K562 (cell line): ENCODE results near the gene FBLN2. TPM values are rescaled to one million over a fixed set of nuclear protein-coding genes. Genes with fewer than 3 reads are reported as not detected.

Experiments
- BHLHE40 ChIP-seq: IDR thresholded peaks from 2 replicates; pipeline ENCODE4 v1.6.1; 2011; ENCODE audit warnings: low read length, improper control_type of control experiment
- CHCHD3 ChIP-seq: fragments of 250-450 bp; sonication (Bioruptor Pico); IDR thresholded peaks from 2 replicates; pipeline ENCODE4 v2.1.2; 2022; ENCODE audit warnings: mild to moderate bottlenecking
- CXXC5 ChIP-seq: fragments of 250-450 bp; sonication (Bioruptor Pico); IDR thresholded peaks from 2 replicates; pipeline ENCODE4 v1.8.0; 2022; ENCODE audit warnings: inconsistent platforms, mild to moderate bottlenecking, moderate library complexity
- GABPB2 ChIP-seq: fragments of 250-450 bp; sonication (Bioruptor Pico); conservative IDR thresholded peaks from 2 replicates; pipeline ENCODE4 v1.5.1; 2021; ENCODE audit warnings: mild to moderate bottlenecking
- GATAD2A ChIP-seq: fragments of 450-650 bp; IDR thresholded peaks from 2 replicates; pipeline ENCODE4 v1.6.1; 2017
- GTF2A2 ChIP-seq: IDR thresholded peaks from 2 replicates; pipeline ENCODE4 v1.6.1; 2016; ENCODE audit warnings: mild to moderate bottlenecking, missing genetic modification characterization, missing compliant biosample characterization
- HSF4 ChIP-seq: fragments of 250-450 bp; sonication (Bioruptor Pico); IDR thresholded peaks from 2 replicates; pipeline ENCODE4 v2.1.2; 2022; ENCODE audit warnings: mild to moderate bottlenecking, moderate library complexity, borderline replicate concordance
- IFI16 ChIP-seq: fragments of 250-450 bp; sonication (Bioruptor Pico); IDR thresholded peaks from 2 replicates; pipeline ENCODE4 v2.1.2; 2022; ENCODE audit warnings: mild to moderate bottlenecking, inconsistent platforms
- NCOA6 ChIP-seq: fragments of 450-650 bp; IDR thresholded peaks from 2 replicates; pipeline ENCODE4 v1.6.1; 2017; ENCODE audit warnings: mild to moderate bottlenecking
- NFE2 ChIP-seq: IDR thresholded peaks from 2 replicates; pipeline ENCODE4 v1.6.1; 2014; ENCODE audit warnings: antibody characterized with exemption, low read depth
- NONO ChIP-seq, 2 experiments: fragments of 200-400 bp in 1 of 2; fragments of 450-650 bp in 1 of 2; formaldehyde crosslinking in 1 of 2; IDR thresholded peaks; 2 replicates each; pipeline ENCODE4 v1.6.1; 2017; ENCODE audit warnings: low read depth in 2 of 2, mild to moderate bottlenecking in 2 of 2, moderate library complexity in 2 of 2, low read length in 1 of 2
- NRF1 ChIP-seq, 2 experiments: fragments of 450-650 bp; IDR thresholded peaks in 1 of 2; conservative IDR thresholded peaks in 1 of 2; 2 replicates each; pipeline ENCODE4 v1.6.1; 2014; ENCODE audit warnings: mild to moderate bottlenecking in 2 of 2
- PHF21A ChIP-seq: fragments of 450-650 bp; IDR thresholded peaks from 2 replicates; pipeline ENCODE4 v1.6.1; 2017; ENCODE audit warnings: low read depth, borderline replicate concordance
- SP1 ChIP-seq: sonication (generic); formaldehyde crosslinking; IDR thresholded peaks from 2 replicates; pipeline ENCODE4 v1.8.1; 2022; ENCODE audit warnings: mild to moderate bottlenecking, missing genetic modification reagents
- SPI1 ChIP-seq: IDR thresholded peaks from 2 replicates; pipeline ENCODE4 v1.6.1; 2011; ENCODE audit warnings: low read depth, low read length, control low read depth, borderline replicate concordance
- STAT5A ChIP-seq: IDR thresholded peaks from 2 replicates; pipeline ENCODE4 v1.6.1; 2012; ENCODE audit warnings: low read length, inconsistent platforms, borderline replicate concordance
- THRAP3 ChIP-seq: fragments of 450-650 bp; IDR thresholded peaks from 2 replicates; pipeline ENCODE4 v1.6.1; 2016; ENCODE audit warnings: mild to moderate bottlenecking, inconsistent platforms, borderline replicate concordance
- XRCC3 ChIP-seq: fragments of 450-650 bp; IDR thresholded peaks from 2 replicates; pipeline ENCODE4 v1.6.1; 2017; ENCODE audit warnings: mild to moderate bottlenecking, moderate library complexity
- XRCC5 ChIP-seq: fragments of 200-400 bp; formaldehyde crosslinking; IDR thresholded peaks from 2 replicates; pipeline ENCODE4 v1.6.1; 2017; ENCODE audit warnings: low read depth, mild to moderate bottlenecking, low read length
- ZC3H11A ChIP-seq: IDR thresholded peaks from 2 replicates; pipeline ENCODE4 v1.6.1; 2012; ENCODE audit warnings: low read depth, low read length, improper control_type of control experiment
- ZNF165 ChIP-seq: fragments of 250-450 bp; sonication (Bioruptor Pico); IDR thresholded peaks from 2 replicates; pipeline ENCODE4 v1.4.0; 2020; ENCODE audit warnings: borderline replicate concordance
- ZNF586 ChIP-seq: fragments of 450-650 bp; formaldehyde crosslinking; conservative IDR thresholded peaks from 2 replicates; pipeline ENCODE4 v1.4.0; 2020; ENCODE audit warnings: mild to moderate bottlenecking, moderate library complexity
- ZNF778 ChIP-seq: fragments of 450-650 bp; formaldehyde crosslinking; IDR thresholded peaks from 2 replicates; pipeline ENCODE4 v1.4.0; 2020; ENCODE audit warnings: mild to moderate bottlenecking, moderate library complexity
- polyA plus RNA-seq, 8 experiments: library from polyadenylated mRNA; depleted of rRNA in 4 of 8; stranded (reverse) in 5 of 8; unstranded in 3 of 8; fragments of >200 nt; fragmentation: Nextera tagmentation in 2 of 8; fragmentation: Illumina TruSeq in 1 of 8; extraction: Ambion mirVana in 2 of 8; extraction: Trizol in 1 of 8; gene quantifications; 2 replicates each; pipeline versions ENCODE4 v1.2.1 to v1.2.3, GENCODE V29; 2011 to 2014; ENCODE audit warnings: inconsistent platforms in 1 of 8, missing spikeins in 1 of 8
- total RNA-seq, 7 experiments: library from RNA; depleted of rRNA in 6 of 7; stranded (reverse); fragments of >200 nt in 6 of 7; fragmentation: Illumina TruSeq in 2 of 7; extraction: Trizol in 2 of 7; gene quantifications; 2 replicates each; pipeline versions ENCODE4 v1.2.1 to v1.2.3, GENCODE V29; 2011 to 2021; ENCODE audit warnings: low replicate concordance in 1 of 7
- TF ChIP-seq, protein P1 (sequence below), 2 experiments: IDR thresholded peaks; 2 replicates each; pipeline ENCODE4 v1.6.1; 2012; ENCODE audit warnings: improper control_type of control experiment in 2 of 2, low read depth in 2 of 2, low read length in 2 of 2, borderline replicate concordance in 1 of 2
- TF ChIP-seq, protein P2 (sequence below): fragments of 450-650 bp; formaldehyde crosslinking; IDR thresholded peaks from 2 replicates; pipeline ENCODE4 v1.4.0; 2022; ENCODE audit warnings: missing genetic modification characterization

Gene FBLN2
- total and polyA plus RNA-seq, 9 of the 15 experiments (the other 6 are each of a cell fraction or from before 2014, with no cell fraction given) = 0.03 to 0.10 (median 0.04) TPM; not detected in 6

DNA sequence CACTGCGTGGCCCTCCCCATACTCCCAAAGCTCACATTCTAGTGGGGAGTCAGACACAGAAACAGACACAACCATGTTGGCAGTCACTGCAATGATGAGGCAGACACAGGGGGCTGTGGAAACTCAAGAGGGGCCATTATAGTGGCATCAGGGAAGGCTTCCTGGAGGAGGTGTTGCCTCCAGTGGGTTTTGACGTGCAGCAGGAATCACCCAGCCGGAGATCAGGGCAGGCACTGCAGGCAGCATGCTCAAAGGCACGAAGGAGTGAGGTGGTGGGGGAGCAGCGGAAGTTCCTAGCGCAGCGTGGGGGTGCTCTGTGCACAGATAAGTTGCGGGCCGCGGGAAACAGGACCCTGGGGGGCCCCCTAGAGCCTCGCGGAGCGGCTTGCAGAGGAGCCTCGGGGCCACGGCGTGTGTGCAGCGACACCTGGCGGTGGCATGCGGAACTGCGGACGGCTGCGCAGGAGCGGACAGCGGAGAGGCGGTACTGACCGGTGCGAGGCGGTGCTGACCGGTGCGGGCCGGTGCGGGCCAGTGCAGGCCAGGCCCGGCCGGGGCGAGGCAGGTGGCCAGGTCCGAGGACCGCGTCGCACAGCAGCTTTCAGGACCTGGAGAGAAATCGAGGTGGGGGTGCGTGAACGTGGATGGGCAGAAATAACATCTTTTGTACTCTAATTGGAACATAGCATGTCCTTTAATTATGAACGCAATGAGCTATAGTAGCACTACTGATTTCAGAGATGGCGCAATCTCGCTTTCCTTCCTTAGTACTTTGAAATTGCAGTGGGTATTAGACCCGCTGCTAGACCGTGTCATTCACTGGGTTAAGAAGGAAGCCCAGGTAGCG lies 101.5 kb downstream of the FBLN2 start (continued):
- TF ChIP-seq SPI1 (peak; percentile 33), CXXC5 (CRISPR knock-in tag) (peak; percentile 94), GTF2A2 (tag) (peak; percentile 38; the same call in 1 of the 2 replicates), ZNF586 (CRISPR knock-in tag) (no peak), NRF1 (conservative IDR thresholded peaks at IDR 0.05 in 1 of 2, IDR thresholded peaks at IDR 0.05 in 1 of 2) (peak; percentile 88 to 91), PHF21A (peak; percentile 48; the same call in 1 of the 2 replicates), SP1 (peak; percentile 86), CHCHD3 (CRISPR knock-in tag) (0 out of 2 replicates have a peak, but pooled peaks have one; percentile 56), HSF4 (CRISPR knock-in tag) (no peak), NFE2 (0 out of 2 replicates have a peak, but pooled peaks have one; percentile 13), NONO (IDR thresholded peaks at IDR 0.05; ENCODE audit: low read depth in 2 of 2, low read length in 1 of 2) (peak in 1 of 2 experiments; percentile 90; a peak in 2 of 4 replicates), NCOA6 (no peak), GATAD2A (peak; percentile 99), XRCC5 (peak; percentile 95), ZNF778 (CRISPR knock-in tag) (no peak), BHLHE40 (peak; percentile 57), ZNF165 (CRISPR knock-in tag) (no peak), GABPB2 (CRISPR knock-in tag) (no peak), STAT5A (peak; percentile 20; the same call in 1 of the 2 replicates), XRCC3 (no peak), THRAP3 (no peak), ZC3H11A (no peak), IFI16 (CRISPR knock-in tag) (no peak)
- TF ChIP-seq, protein P1, sequence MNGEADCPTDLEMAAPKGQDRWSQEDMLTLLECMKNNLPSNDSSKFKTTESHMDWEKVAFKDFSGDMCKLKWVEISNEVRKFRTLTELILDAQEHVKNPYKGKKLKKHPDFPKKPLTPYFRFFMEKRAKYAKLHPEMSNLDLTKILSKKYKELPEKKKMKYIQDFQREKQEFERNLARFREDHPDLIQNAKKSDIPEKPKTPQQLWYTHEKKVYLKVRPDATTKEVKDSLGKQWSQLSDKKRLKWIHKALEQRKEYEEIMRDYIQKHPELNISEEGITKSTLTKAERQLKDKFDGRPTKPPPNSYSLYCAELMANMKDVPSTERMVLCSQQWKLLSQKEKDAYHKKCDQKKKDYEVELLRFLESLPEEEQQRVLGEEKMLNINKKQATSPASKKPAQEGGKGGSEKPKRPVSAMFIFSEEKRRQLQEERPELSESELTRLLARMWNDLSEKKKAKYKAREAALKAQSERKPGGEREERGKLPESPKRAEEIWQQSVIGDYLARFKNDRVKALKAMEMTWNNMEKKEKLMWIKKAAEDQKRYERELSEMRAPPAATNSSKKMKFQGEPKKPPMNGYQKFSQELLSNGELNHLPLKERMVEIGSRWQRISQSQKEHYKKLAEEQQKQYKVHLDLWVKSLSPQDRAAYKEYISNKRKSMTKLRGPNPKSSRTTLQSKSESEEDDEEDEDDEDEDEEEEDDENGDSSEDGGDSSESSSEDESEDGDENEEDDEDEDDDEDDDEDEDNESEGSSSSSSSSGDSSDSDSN (IDR thresholded peaks at IDR 0.05; ENCODE audit: borderline replicate concordance in 1 of 2, low read depth in 2 of 2, low read length in 2 of 2) = no peak
- TF ChIP-seq, protein P2, sequence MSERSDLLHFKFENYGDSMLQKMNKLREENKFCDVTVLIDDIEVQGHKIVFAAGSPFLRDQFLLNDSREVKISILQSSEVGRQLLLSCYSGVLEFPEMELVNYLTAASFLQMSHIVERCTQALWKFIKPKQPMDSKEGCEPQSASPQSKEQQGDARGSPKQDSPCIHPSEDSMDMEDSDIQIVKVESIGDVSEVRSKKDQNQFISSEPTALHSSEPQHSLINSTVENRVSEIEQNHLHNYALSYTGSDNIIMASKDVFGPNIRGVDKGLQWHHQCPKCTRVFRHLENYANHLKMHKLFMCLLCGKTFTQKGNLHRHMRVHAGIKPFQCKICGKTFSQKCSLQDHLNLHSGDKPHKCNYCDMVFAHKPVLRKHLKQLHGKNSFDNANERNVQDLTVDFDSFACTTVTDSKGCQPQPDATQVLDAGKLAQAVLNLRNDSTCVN = no peak
